ENCODE measurements around the gene STRN4. TPM values are rescaled to one million over a fixed set of nuclear protein-coding genes. Genes with fewer than 3 reads are reported as not detected.

Gene STRN4
- total and polyA plus RNA-seq, 9 of the 15 experiments (the other 6 are each of a cell fraction or from before 2014, with no cell fraction given) = 0.62 to 83.7 (median 36.9) TPM

- TF ChIP-seq, protein P1, sequence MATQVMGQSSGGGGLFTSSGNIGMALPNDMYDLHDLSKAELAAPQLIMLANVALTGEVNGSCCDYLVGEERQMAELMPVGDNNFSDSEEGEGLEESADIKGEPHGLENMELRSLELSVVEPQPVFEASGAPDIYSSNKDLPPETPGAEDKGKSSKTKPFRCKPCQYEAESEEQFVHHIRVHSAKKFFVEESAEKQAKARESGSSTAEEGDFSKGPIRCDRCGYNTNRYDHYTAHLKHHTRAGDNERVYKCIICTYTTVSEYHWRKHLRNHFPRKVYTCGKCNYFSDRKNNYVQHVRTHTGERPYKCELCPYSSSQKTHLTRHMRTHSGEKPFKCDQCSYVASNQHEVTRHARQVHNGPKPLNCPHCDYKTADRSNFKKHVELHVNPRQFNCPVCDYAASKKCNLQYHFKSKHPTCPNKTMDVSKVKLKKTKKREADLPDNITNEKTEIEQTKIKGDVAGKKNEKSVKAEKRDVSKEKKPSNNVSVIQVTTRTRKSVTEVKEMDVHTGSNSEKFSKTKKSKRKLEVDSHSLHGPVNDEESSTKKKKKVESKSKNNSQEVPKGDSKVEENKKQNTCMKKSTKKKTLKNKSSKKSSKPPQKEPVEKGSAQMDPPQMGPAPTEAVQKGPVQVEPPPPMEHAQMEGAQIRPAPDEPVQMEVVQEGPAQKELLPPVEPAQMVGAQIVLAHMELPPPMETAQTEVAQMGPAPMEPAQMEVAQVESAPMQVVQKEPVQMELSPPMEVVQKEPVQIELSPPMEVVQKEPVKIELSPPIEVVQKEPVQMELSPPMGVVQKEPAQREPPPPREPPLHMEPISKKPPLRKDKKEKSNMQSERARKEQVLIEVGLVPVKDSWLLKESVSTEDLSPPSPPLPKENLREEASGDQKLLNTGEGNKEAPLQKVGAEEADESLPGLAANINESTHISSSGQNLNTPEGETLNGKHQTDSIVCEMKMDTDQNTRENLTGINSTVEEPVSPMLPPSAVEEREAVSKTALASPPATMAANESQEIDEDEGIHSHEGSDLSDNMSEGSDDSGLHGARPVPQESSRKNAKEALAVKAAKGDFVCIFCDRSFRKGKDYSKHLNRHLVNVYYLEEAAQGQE (IDR thresholded peaks at IDR 0.05; ENCODE audit: borderline replicate concordance) = no peak
- TF ChIP-seq, protein P1 (CRISPR knock-in tag; IDR thresholded peaks at IDR 0.05; ENCODE audit: low read depth) = 0 out of 2 replicates have a peak, but pooled peaks have one; percentile 64
- TF ChIP-seq NFIX (CRISPR knock-in tag; IDR thresholded peaks at IDR 0.05; ENCODE audit: low read depth) = no peak
- no peak for TF ChIP-seq STAG1 (CRISPR knock-in tag; IDR thresholded peaks at IDR 0.05; ENCODE audit: borderline replicate concordance)
- TF ChIP-seq TCFL5 (CRISPR knock-in tag; conservative IDR thresholded peaks at IDR 0.05) = no peak
- TF ChIP-seq ZNF354B (CRISPR knock-in tag; IDR thresholded peaks at IDR 0.05) = no peak
- TF ChIP-seq CBX8 (IDR thresholded peaks at IDR 0.05; ENCODE audit: borderline replicate concordance, extremely low read depth, low read depth, low read length, poor library complexity, severe bottlenecking) = no peak
- TF ChIP-seq IFI16 (CRISPR knock-in tag; IDR thresholded peaks at IDR 0.05) = no peak
- TF ChIP-seq USF1 (CRISPR knock-in tag; IDR thresholded peaks at IDR 0.05) = peak; percentile 80
- TF ChIP-seq, protein P2, sequence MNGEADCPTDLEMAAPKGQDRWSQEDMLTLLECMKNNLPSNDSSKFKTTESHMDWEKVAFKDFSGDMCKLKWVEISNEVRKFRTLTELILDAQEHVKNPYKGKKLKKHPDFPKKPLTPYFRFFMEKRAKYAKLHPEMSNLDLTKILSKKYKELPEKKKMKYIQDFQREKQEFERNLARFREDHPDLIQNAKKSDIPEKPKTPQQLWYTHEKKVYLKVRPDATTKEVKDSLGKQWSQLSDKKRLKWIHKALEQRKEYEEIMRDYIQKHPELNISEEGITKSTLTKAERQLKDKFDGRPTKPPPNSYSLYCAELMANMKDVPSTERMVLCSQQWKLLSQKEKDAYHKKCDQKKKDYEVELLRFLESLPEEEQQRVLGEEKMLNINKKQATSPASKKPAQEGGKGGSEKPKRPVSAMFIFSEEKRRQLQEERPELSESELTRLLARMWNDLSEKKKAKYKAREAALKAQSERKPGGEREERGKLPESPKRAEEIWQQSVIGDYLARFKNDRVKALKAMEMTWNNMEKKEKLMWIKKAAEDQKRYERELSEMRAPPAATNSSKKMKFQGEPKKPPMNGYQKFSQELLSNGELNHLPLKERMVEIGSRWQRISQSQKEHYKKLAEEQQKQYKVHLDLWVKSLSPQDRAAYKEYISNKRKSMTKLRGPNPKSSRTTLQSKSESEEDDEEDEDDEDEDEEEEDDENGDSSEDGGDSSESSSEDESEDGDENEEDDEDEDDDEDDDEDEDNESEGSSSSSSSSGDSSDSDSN (IDR thresholded peaks at IDR 0.05; ENCODE audit: borderline replicate concordance in 1 of 2, low read depth in 2 of 2, low read length in 2 of 2) = no peak
- peak; percentile 85; the same call in 1 of the 2 replicates for TF ChIP-seq POLR2AphosphoS2 (IDR thresholded peaks at IDR 0.05; ENCODE audit: low read length)
- TF ChIP-seq ZNF75A (CRISPR knock-in tag; IDR thresholded peaks at IDR 0.05) = no peak
- TF ChIP-seq ELK1 (CRISPR knock-in tag; IDR thresholded peaks at IDR 0.05) = no peak
- TF ChIP-seq ZNF253 (CRISPR knock-in tag; conservative IDR thresholded peaks at IDR 0.05) = no peak
- peak; percentile 74 for TF ChIP-seq BHLHE40 (IDR thresholded peaks at IDR 0.05; ENCODE audit: low read length)
Measured at GRCh38 chr19:46697204-46697960, 48.9 kb downstream of the STRN4 start (continued).
